K562 (cell line): ENCODE results near the gene HIVEP2. TPM values are rescaled to one million over a fixed set of nuclear protein-coding genes. Genes with fewer than 3 reads are reported as not detected.
A peak's percentile ranks its signal among the peaks of the same experiment; 100 is the strongest.

Source experiments
- BRD4 ChIP-seq: fragments of 200-600 bp; sonication (generic); IDR thresholded peaks from 2 replicates; pipeline ENCODE4 v1.6.1; 2017; ENCODE audit warnings: inconsistent platforms
- BRF1 ChIP-seq: IDR thresholded peaks from 3 replicates; pipeline ENCODE4 v1.6.1; 2011; ENCODE audit warnings: borderline replicate concordance, mild to moderate bottlenecking; ENCODE audit not compliant: insufficient read length; ENCODE audit errors: extremely low read depth
- CCAR2 ChIP-seq: fragments of 200-400 bp; formaldehyde crosslinking; IDR thresholded peaks from 2 replicates; pipeline ENCODE4 v1.6.1; 2017; ENCODE audit warnings: mild to moderate bottlenecking, low read depth, low read length
- CREM ChIP-seq: IDR thresholded peaks from 2 replicates; pipeline ENCODE4 v1.6.1; 2014; ENCODE audit warnings: antibody characterized with exemption, low read depth
- E2F3 ChIP-seq: fragments of 250-450 bp; sonication (Bioruptor Pico); IDR thresholded peaks from 2 replicates; pipeline ENCODE4 v1.4.0; 2020; ENCODE audit warnings: mild to moderate bottlenecking
- GABPB2 ChIP-seq: fragments of 250-450 bp; sonication (Bioruptor Pico); conservative IDR thresholded peaks from 2 replicates; pipeline ENCODE4 v1.5.1; 2021; ENCODE audit warnings: mild to moderate bottlenecking
- HNRNPH1 ChIP-seq: fragments of 200-400 bp; formaldehyde crosslinking; optimal IDR thresholded peaks from 2 replicates; pipeline ENCODE3; 2017; ENCODE audit warnings: low read depth, mild to moderate bottlenecking, low read length, moderate library complexity
- KDM4B ChIP-seq, 2 experiments: fragments of 450-650 bp in 1 of 2; sonication (generic) in 1 of 2; IDR thresholded peaks; 2 replicates each; pipeline ENCODE4 v1.6.1; 2016 to 2017; ENCODE audit warnings: borderline replicate concordance in 2 of 2, antibody characterized with exemption in 1 of 2, low read depth in 1 of 2, mild to moderate bottlenecking in 1 of 2
- KLF10 ChIP-seq: fragments of 250-450 bp; sonication (Bioruptor Pico); IDR thresholded peaks from 2 replicates; pipeline ENCODE4 v1.6.1; 2021; ENCODE audit warnings: matching md5 sums
- MBD2 ChIP-seq: sonication (generic); IDR thresholded peaks from 2 replicates; pipeline ENCODE4 v1.6.1; 2016; ENCODE audit warnings: low read depth, borderline replicate concordance
- NCOA4 ChIP-seq: fragments of 450-650 bp; IDR thresholded peaks from 2 replicates; pipeline ENCODE4 v1.6.1; 2018; ENCODE audit warnings: mild to moderate bottlenecking; ENCODE audit not compliant: partially characterized antibody
- NELFE ChIP-seq: IDR thresholded peaks from 2 replicates; pipeline ENCODE4 v1.6.1; 2011; ENCODE audit warnings: mild to moderate bottlenecking; ENCODE audit not compliant: insufficient read depth, insufficient read length
- RUNX1 ChIP-seq: sonication (generic); IDR thresholded peaks from 2 replicates; pipeline ENCODE4 v1.6.1; 2016; ENCODE audit warnings: antibody characterized with exemption, low read depth
- SREBF1 ChIP-seq: fragments of 150-350 bp; IDR thresholded peaks from 2 replicates; pipeline ENCODE4 v1.6.1; 2014; ENCODE audit warnings: antibody characterized with exemption, low read depth, low read length, borderline replicate concordance
- ZNF444 ChIP-seq: fragments of 250-450 bp; sonication (Bioruptor Pico); IDR thresholded peaks from 2 replicates; pipeline ENCODE4 v1.4.0; 2020; ENCODE audit warnings: mild to moderate bottlenecking, moderate library complexity
- ZNF696 ChIP-seq: fragments of 250-450 bp; sonication (Bioruptor Pico); conservative IDR thresholded peaks from 2 replicates; pipeline ENCODE4 v1.4.0; 2020; ENCODE audit warnings: mild to moderate bottlenecking, moderate library complexity
- polyA plus RNA-seq, 8 experiments: library from polyadenylated mRNA; depleted of rRNA in 4 of 8; stranded (reverse) in 5 of 8; unstranded in 3 of 8; fragments of >200 nt; fragmentation: Nextera tagmentation in 2 of 8; fragmentation: Illumina TruSeq in 1 of 8; extraction: Ambion mirVana in 2 of 8; extraction: Trizol in 1 of 8; gene quantifications; 2 replicates each; pipeline versions ENCODE4 v1.2.1 to v1.2.3, GENCODE V29; 2011 to 2014; ENCODE audit warnings: inconsistent platforms in 1 of 8, missing spikeins in 1 of 8
- total RNA-seq, 7 experiments: library from RNA; depleted of rRNA in 6 of 7; stranded (reverse); fragments of >200 nt in 6 of 7; fragmentation: Illumina TruSeq in 2 of 7; extraction: Trizol in 2 of 7; gene quantifications; 2 replicates each; pipeline versions ENCODE4 v1.2.1 to v1.2.3, GENCODE V29; 2011 to 2021; ENCODE audit warnings: low replicate concordance in 1 of 7
- TF ChIP-seq, protein P1 (sequence below), 2 experiments: fragments of 450-650 bp; IDR thresholded peaks; 2 replicates each; pipeline ENCODE4 v1.6.1; 2016
- TF ChIP-seq, protein P2 (sequence below): fragments of 250-450 bp; sonication (Bioruptor Pico); IDR thresholded peaks from 2 replicates; pipeline ENCODE4 v1.9.0; 2021; ENCODE audit warnings: mild to moderate bottlenecking, inconsistent platforms
- TF ChIP-seq, protein P3 (sequence below): sonication (generic); formaldehyde crosslinking; IDR thresholded peaks from 2 replicates; pipeline ENCODE4 v1.8.0; 2022; ENCODE audit warnings: mild to moderate bottlenecking, low read depth, missing genetic modification reagents
- TF ChIP-seq, protein P4 (sequence below): fragments of 250-450 bp; sonication (Bioruptor Pico); IDR thresholded peaks from 2 replicates; pipeline ENCODE4 v1.8.0; 2021; ENCODE audit warnings: moderate library complexity, mild to moderate bottlenecking, inconsistent platforms
- TF ChIP-seq, protein P5 (sequence below): fragments of 450-650 bp; formaldehyde crosslinking; IDR thresholded peaks from 2 replicates; pipeline ENCODE4 v1.4.0; 2022; ENCODE audit warnings: missing genetic modification characterization

HIVEP2 gene
- total and polyA plus RNA-seq, 9 of the 15 experiments (the other 6 are each of a cell fraction or from before 2014, with no cell fraction given), result under 0.01 to 1.2 (median 0.31) TPM

DNA sequence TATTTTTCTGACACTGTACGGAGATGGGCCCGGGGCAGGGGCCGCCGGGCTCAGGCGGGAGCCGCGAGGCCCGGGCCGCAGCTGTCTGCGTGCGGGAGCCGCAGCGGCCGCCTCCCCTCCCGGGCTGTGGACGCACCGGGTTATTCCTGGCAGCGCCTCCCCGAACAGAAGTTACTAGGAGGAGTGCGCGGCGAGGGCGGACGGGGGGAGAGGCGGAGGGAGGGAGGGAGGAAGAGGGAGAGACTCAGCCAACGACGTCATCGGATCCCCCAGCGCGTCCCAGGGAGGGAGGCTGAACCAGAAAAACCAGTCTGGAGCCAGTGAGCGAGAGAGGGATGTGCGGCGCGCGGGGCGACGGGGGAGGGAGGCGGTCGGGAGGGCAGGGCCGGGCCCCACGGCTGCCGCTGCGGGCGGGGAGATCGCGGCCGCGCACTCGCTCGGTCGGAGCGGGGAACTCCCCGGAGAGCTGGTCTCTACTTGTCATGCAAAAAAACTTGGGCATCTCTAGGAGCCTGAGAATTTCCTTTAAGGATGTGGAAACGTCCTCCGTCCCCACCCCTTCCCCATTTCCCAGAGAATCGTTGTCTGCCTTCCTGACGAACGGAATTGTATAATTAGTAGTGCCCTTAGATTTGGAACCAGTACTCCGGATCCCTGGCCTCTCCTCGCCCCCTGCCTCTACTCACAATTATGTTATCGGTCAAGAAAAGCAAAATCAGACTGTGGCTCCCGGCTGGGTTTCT lies 1.4 kb upstream of the HIVEP2 start (continued):
- TF ChIP-seq, protein P1, sequence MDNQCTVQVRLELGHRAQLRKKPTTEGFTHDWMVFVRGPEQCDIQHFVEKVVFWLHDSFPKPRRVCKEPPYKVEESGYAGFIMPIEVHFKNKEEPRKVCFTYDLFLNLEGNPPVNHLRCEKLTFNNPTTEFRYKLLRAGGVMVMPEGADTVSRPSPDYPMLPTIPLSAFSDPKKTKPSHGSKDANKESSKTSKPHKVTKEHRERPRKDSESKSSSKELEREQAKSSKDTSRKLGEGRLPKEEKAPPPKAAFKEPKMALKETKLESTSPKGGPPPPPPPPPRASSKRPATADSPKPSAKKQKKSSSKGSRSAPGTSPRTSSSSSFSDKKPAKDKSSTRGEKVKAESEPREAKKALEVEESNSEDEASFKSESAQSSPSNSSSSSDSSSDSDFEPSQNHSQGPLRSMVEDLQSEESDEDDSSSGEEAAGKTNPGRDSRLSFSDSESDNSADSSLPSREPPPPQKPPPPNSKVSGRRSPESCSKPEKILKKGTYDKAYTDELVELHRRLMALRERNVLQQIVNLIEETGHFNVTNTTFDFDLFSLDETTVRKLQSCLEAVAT (IDR thresholded peaks at IDR 0.05), result no peak
- no peak for TF ChIP-seq BRD4
- no peak for TF ChIP-seq RUNX1
- peak; percentile 83 for TF ChIP-seq CREM
- TF ChIP-seq NCOA4, result no peak
- TF ChIP-seq CCAR2, result no peak
- no peak for TF ChIP-seq E2F3
- TF ChIP-seq, protein P2, sequence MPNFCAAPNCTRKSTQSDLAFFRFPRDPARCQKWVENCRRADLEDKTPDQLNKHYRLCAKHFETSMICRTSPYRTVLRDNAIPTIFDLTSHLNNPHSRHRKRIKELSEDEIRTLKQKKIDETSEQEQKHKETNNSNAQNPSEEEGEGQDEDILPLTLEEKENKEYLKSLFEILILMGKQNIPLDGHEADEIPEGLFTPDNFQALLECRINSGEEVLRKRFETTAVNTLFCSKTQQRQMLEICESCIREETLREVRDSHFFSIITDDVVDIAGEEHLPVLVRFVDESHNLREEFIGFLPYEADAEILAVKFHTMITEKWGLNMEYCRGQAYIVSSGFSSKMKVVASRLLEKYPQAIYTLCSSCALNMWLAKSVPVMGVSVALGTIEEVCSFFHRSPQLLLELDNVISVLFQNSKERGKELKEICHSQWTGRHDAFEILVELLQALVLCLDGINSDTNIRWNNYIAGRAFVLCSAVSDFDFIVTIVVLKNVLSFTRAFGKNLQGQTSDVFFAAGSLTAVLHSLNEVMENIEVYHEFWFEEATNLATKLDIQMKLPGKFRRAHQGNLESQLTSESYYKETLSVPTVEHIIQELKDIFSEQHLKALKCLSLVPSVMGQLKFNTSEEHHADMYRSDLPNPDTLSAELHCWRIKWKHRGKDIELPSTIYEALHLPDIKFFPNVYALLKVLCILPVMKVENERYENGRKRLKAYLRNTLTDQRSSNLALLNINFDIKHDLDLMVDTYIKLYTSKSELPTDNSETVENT (CRISPR knock-in tag), result no peak
- no peak for TF ChIP-seq HNRNPH1
- no peak for TF ChIP-seq ZNF696 (CRISPR knock-in tag)
- no peak for TF ChIP-seq KLF10
- TF ChIP-seq BRF1, result no peak
- TF ChIP-seq ZNF444 (CRISPR knock-in tag), result peak; percentile 97
- TF ChIP-seq, protein P3, sequence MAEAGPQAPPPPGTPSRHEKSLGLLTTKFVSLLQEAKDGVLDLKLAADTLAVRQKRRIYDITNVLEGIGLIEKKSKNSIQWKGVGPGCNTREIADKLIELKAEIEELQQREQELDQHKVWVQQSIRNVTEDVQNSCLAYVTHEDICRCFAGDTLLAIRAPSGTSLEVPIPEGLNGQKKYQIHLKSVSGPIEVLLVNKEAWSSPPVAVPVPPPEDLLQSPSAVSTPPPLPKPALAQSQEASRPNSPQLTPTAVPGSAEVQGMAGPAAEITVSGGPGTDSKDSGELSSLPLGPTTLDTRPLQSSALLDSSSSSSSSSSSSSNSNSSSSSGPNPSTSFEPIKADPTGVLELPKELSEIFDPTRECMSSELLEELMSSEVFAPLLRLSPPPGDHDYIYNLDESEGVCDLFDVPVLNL (CRISPR knock-in tag), result no peak
- TF ChIP-seq NELFE, result no peak
- no peak for TF ChIP-seq SREBF1
- TF ChIP-seq, protein P4, sequence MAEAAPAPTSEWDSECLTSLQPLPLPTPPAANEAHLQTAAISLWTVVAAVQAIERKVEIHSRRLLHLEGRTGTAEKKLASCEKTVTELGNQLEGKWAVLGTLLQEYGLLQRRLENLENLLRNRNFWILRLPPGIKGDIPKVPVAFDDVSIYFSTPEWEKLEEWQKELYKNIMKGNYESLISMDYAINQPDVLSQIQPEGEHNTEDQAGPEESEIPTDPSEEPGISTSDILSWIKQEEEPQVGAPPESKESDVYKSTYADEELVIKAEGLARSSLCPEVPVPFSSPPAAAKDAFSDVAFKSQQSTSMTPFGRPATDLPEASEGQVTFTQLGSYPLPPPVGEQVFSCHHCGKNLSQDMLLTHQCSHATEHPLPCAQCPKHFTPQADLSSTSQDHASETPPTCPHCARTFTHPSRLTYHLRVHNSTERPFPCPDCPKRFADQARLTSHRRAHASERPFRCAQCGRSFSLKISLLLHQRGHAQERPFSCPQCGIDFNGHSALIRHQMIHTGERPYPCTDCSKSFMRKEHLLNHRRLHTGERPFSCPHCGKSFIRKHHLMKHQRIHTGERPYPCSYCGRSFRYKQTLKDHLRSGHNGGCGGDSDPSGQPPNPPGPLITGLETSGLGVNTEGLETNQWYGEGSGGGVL (CRISPR knock-in tag), result no peak
- no peak for TF ChIP-seq GABPB2
- TF ChIP-seq, protein P5, sequence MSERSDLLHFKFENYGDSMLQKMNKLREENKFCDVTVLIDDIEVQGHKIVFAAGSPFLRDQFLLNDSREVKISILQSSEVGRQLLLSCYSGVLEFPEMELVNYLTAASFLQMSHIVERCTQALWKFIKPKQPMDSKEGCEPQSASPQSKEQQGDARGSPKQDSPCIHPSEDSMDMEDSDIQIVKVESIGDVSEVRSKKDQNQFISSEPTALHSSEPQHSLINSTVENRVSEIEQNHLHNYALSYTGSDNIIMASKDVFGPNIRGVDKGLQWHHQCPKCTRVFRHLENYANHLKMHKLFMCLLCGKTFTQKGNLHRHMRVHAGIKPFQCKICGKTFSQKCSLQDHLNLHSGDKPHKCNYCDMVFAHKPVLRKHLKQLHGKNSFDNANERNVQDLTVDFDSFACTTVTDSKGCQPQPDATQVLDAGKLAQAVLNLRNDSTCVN (CRISPR knock-in tag), result no peak
- TF ChIP-seq KDM4B (IDR thresholded peaks at IDR 0.05; ENCODE audit: borderline replicate concordance in 2 of 2, low read depth in 1 of 2), result no peak
- TF ChIP-seq MBD2, result no peak
